ENCODE data around the gene REC114.

- TF ChIP-seq CBFB (IDR thresholded peaks at IDR 0.05; ENCODE audit: low read depth) (no peak), HDAC6 (IDR thresholded peaks at IDR 0.05; ENCODE audit: unreplicated experiment) (no peak), FOXK2 (IDR thresholded peaks at IDR 0.05) (no peak), RAD21 (IDR thresholded peaks at IDR 0.05; ENCODE audit: insufficient read depth, low read depth, low read length) (no peak), ASH2L (IDR thresholded peaks at IDR 0.05; ENCODE audit: borderline replicate concordance, low read depth) (no peak), NFIC (IDR thresholded peaks at IDR 0.05; ENCODE audit: low read depth, low read length) (no peak), TAF1 (IDR thresholded peaks at IDR 0.05; ENCODE audit: borderline replicate concordance, low read depth, low read length) (no peak), POLR2A (IDR thresholded peaks at IDR 0.05; ENCODE audit: low read depth, low read length) (no peak), ATF2 (IDR thresholded peaks at IDR 0.05; ENCODE audit: low read length) (no peak), ZNF207 (IDR thresholded peaks at IDR 0.05; ENCODE audit: borderline replicate concordance) (no peak), NR2C1 (IDR thresholded peaks at IDR 0.05) (no peak), POLR2AphosphoS2 (IDR thresholded peaks at IDR 0.05; ENCODE audit: low read depth, low read length) (no peak)
- TF ChIP-seq, protein P1, sequence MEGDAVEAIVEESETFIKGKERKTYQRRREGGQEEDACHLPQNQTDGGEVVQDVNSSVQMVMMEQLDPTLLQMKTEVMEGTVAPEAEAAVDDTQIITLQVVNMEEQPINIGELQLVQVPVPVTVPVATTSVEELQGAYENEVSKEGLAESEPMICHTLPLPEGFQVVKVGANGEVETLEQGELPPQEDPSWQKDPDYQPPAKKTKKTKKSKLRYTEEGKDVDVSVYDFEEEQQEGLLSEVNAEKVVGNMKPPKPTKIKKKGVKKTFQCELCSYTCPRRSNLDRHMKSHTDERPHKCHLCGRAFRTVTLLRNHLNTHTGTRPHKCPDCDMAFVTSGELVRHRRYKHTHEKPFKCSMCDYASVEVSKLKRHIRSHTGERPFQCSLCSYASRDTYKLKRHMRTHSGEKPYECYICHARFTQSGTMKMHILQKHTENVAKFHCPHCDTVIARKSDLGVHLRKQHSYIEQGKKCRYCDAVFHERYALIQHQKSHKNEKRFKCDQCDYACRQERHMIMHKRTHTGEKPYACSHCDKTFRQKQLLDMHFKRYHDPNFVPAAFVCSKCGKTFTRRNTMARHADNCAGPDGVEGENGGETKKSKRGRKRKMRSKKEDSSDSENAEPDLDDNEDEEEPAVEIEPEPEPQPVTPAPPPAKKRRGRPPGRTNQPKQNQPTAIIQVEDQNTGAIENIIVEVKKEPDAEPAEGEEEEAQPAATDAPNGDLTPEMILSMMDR (IDR thresholded peaks at IDR 0.05 in 2 of 3, conservative IDR thresholded peaks at IDR 0.05 in 1 of 3; ENCODE audit: control insufficient read depth in 2 of 3, extremely low read depth in 1 of 3, insufficient read depth in 1 of 3, low read depth in 3 of 3, low read length in 3 of 3) = no peak
- TF ChIP-seq, protein P2, sequence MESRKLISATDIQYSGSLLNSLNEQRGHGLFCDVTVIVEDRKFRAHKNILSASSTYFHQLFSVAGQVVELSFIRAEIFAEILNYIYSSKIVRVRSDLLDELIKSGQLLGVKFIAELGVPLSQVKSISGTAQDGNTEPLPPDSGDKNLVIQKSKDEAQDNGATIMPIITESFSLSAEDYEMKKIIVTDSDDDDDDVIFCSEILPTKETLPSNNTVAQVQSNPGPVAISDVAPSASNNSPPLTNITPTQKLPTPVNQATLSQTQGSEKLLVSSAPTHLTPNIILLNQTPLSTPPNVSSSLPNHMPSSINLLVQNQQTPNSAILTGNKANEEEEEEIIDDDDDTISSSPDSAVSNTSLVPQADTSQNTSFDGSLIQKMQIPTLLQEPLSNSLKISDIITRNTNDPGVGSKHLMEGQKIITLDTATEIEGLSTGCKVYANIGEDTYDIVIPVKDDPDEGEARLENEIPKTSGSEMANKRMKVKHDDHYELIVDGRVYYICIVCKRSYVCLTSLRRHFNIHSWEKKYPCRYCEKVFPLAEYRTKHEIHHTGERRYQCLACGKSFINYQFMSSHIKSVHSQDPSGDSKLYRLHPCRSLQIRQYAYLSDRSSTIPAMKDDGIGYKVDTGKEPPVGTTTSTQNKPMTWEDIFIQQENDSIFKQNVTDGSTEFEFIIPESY (IDR thresholded peaks at IDR 0.05) = no peak
Observed at GRCh38 chr15:73569361-73569760, 126.4 kb downstream of the REC114 start.

Measured in GM12878 (cell line).